GM21367 (cell line): Measurements from ENCODE around the gene KRT72.

Source experiments
- ATAC-seq: cut with Tn5 transposase; IDR thresholded peaks from one replicate; pipeline ENCODE4 v1.9.1; 2021; ENCODE audit not compliant: unreplicated experiment

The KRT72 gene

GRCh38 chr12:52546126-52546525 is 55.1 kb downstream of the KRT72 start:
- no peak for ATAC-seq

DNA sequence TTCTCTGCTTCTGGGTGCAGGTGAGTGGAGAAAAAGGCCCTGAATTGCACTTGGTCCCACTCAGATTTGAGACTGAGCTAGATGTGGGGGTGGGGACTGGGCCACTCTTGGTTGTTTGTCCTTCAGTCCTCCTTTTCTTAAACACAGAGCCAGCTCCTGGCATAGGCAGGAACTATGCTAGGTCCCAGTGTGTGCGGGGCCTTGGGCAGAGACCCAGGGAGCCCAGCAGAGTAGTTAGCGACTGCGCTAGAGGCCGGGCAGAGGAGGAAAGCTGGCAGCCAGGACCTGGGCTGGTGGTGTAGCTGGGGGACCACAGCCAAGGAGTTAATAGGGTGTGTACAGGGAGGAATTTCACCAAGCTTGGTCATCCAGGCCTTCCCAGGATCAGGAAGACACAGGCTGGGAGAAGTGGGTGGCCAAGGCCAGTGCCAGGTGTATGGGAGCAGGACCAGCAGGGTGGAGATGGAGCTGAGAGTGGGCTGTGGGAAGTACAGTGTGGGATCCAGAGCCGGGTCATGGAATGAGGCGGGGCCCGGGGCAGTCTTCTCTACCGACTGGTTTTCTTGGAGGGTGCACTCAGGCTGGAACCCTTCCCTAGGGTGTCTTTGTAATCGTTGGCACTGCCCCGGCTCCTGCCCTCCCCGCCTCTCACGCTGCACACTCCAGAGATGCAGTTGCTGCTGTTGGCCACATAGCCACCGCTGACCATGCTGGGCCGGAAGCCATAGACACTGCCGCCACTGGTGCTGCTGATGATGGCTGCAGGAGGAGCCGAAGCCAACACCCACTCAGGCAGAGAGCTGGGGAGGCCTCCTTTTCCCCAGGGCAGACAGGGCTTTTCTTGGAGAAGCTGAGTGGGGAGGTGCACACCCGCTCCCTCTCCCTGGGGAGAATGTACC is 57.0 kb downstream of the KRT72 start:
- ATAC-seq: no peak

DNA sequence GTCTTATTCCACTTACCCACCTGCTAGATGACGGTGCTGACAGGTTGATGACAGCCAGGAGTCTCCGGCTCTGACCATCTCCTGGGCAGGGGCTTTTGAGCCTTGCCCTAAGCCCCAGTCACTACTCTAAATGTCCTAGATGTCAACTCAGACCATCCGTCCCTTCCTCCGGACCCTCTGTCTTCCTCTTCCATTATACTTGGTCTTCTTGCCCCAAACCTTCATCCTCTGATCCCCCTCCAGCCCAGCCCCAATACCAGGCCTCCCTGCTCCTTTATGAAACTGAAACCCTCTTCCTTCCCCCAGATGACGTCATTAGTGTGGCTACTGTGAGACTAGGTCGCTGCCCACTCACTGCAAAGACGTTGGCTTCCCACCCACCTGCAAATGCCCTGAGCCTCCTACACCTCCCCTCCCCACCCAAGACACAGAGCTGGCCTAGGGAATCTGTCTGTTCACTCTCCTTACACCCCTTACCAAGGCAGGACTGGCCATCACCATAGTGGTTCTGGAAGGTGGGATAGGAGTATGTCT is 58.4 kb downstream of the KRT72 start:
- ATAC-seq: no peak

- ATAC-seq: no peak
Measured at GRCh38 chr12:52542157-52542556, 59.1 kb downstream of the KRT72 start.

- ATAC-seq: no peak
Measured at GRCh38 chr12:52541709-52542108, 59.6 kb downstream of the KRT72 start.

- no peak for ATAC-seq
Measured at GRCh38 chr12:52540531-52540930, 60.7 kb downstream of the KRT72 start.

GRCh38 chr12:52539821-52540173 is 61.5 kb downstream of the KRT72 start:
- ATAC-seq: no peak

- no peak for ATAC-seq
Measured at GRCh38 chr12:52539083-52539820, 62.0 kb downstream of the KRT72 start.

- no peak for ATAC-seq
Measured at GRCh38 chr12:52537101-52537500, 64.2 kb downstream of the KRT72 start.
